Upper lobe of right lung (tissue), 1 donor: ENCODE measurements around the gene SPESP1. TPM values are rescaled to one million over a fixed set of nuclear protein-coding genes. Genes with fewer than 3 reads are reported as not detected.

Experiments
- ATAC-seq: fragments of 200-7000 bp; cut with Tn5 transposase; one replicate; pipeline ENCODE4 v1.9.1; 2020; ENCODE audit warnings: mild to moderate bottlenecking, moderate library complexity
- DNase-seq: peaks from one replicate; pipeline ENCODE4 v3.0.0-alpha.2; 2020
- H3K27ac ChIP-seq: fragments of 200-600 bp; one replicate; pipeline ENCODE4 v1.8.0; 2022
- H3K27me3 ChIP-seq: fragments of 200-600 bp; one replicate; pipeline ENCODE4 v1.8.0; 2022; ENCODE audit warnings: mild to moderate bottlenecking
- H3K36me3 ChIP-seq: fragments of 200-600 bp; one replicate; pipeline ENCODE4 v1.8.0; 2022
- H3K4me1 ChIP-seq: fragments of 200-600 bp; one replicate; pipeline ENCODE4 v1.8.0; 2022
- H3K4me3 ChIP-seq: fragments of 200-600 bp; one replicate; pipeline ENCODE4 v1.8.0; 2022; ENCODE audit warnings: mild to moderate bottlenecking
- H3K9me3 ChIP-seq: fragments of 200-600 bp; one replicate; pipeline ENCODE4 v1.8.0; 2022
- CTCF ChIP-seq: fragments of 200-600 bp; IDR thresholded peaks from one replicate; pipeline ENCODE4 v1.8.0; 2022; ENCODE audit warnings: antibody characterized with exemption
- intact Hi-C: fragments of 100-400 bp; cut with DNase I; formaldehyde crosslinking; loops from one replicate; pipeline ENCODE4 v1.11.0; 2022
- total RNA-seq: library from RNA; stranded (reverse); fragmentation: NEBNext Ultra II Directional; extraction: Animal tissue kit (Norgen Biotek cat#: 25700); gene quantifications from one replicate; pipeline ENCODE4 v1.2.1, GENCODE V29; 2021
- donor health status: DM: no; HTN: yes; CAD: no; lungs with severe emphysema.

SPESP1 gene
- total RNA-seq, 1 donor from 2014 or later, result 1.2 TPM

DNA sequence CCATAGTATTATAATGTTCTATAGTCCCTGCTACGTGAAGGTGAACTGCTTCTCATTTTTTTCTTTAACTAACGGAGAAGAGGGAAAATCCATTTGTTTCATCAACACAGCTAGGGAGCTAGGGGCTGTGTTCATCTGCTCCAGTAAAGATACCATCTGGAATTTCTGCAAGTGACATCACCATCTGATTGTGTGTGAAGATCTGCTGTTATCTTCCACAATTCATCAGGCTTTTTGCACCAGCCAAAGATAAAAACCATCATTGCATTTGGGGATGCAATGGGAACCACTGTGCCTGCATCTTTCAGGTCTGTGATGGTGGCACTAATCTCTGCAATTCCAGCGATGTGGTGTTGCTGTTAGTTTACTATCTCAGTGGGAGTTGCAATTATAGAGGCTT lies 48.7 kb downstream of the SPESP1 start:
- DNase-seq (no peak), ATAC-seq (no peak)
- H3K36me3 ChIP-seq, result no peaks in the 10 kb centered on the region
- no peaks in the 10 kb centered on the region for H3K27me3 ChIP-seq
- intact Hi-C loops, result no loop called here
- no peak for TF ChIP-seq CTCF
- H3K4me3 ChIP-seq, result no peak overlapping the region
- H3K4me1 ChIP-seq, result no peaks in the 10 kb centered on the region
- no peak overlapping the region for H3K27ac ChIP-seq
- no peaks in the 10 kb centered on the region for H3K9me3 ChIP-seq

- Histone ChIP-seq H3K27ac (no peak overlapping the region), H3K9me3 (no peaks in the 10 kb centered on the region), H3K4me3 (no peak overlapping the region), H3K36me3 (no peaks in the 10 kb centered on the region), H3K4me1 (no peaks in the 10 kb centered on the region), H3K27me3 (no peaks in the 10 kb centered on the region)
- DNase-seq (no peak), ATAC-seq (no peak)
- intact Hi-C loops, result no loop called here
- no peak for TF ChIP-seq CTCF
Observed at GRCh38 chr15:68979816-68980215, 49.5 kb downstream of the SPESP1 start.

- DNase-seq (no peak), ATAC-seq (no peak)
- H3K9me3 ChIP-seq, result no peaks in the 10 kb centered on the region
- no peak overlapping the region for H3K4me3 ChIP-seq
- H3K27me3 ChIP-seq, result no peaks in the 10 kb centered on the region
- TF ChIP-seq CTCF, result no peak
- no peak overlapping the region for H3K27ac ChIP-seq
- intact Hi-C loops, result no loop called here
- no peaks in the 10 kb centered on the region for H3K4me1 ChIP-seq
- no peaks in the 10 kb centered on the region for H3K36me3 ChIP-seq
Observed at GRCh38 chr15:68980786-68981185, 50.5 kb downstream of the SPESP1 start.

- no peaks in the 10 kb centered on the region for H3K36me3 ChIP-seq
- intact Hi-C loops, result no loop called here
- H3K27me3 ChIP-seq, result no peaks in the 10 kb centered on the region
- ATAC-seq, result no peak
- TF ChIP-seq CTCF, result no peak
- H3K27ac ChIP-seq, result no peak overlapping the region
- no peaks in the 10 kb centered on the region for H3K4me1 ChIP-seq
- no peak for DNase-seq
- H3K4me3 ChIP-seq, result no peak overlapping the region
- H3K9me3 ChIP-seq, result no peaks in the 10 kb centered on the region
Observed at GRCh38 chr15:68981941-68982340, 51.6 kb downstream of the SPESP1 start.

DNA sequence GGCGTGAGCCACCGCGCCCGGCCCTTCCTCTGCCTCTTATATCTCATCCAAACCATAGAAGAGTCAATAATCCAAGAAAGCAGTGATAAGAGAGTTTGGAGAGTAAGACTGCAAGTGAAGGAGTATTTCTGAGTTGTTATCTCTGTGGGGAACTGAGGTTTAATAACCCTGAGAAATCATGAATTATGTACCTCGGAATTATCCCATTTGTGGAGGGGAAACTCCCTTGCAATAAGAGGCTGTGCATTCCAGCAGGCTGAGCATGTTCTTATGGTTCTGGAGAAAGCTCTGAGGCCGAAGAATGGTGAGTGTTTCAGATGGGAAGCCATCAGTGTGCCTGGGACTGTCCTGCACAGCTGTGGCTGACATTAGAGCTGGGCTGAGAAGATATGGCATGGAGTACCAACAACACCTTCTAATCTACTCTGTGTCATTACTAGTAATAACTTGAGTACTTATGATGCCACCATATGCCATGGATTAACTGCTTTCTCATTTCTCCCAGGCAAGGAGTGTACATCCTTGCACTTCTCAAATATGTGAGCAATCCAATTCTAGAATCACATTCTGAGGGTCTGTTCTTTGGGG lies 52.7 kb downstream of the SPESP1 start:
- TF ChIP-seq CTCF, result no peak
- no peak for ATAC-seq
- no peak for DNase-seq
- H3K27ac ChIP-seq, result no peak overlapping the region
- no peaks in the 10 kb centered on the region for H3K36me3 ChIP-seq
- no peaks in the 10 kb centered on the region for H3K4me1 ChIP-seq
- intact Hi-C loops, result no loop called here
- H3K4me3 ChIP-seq, result no peak overlapping the region
- no peaks in the 10 kb centered on the region for H3K9me3 ChIP-seq
- H3K27me3 ChIP-seq, result no peaks in the 10 kb centered on the region

DNA sequence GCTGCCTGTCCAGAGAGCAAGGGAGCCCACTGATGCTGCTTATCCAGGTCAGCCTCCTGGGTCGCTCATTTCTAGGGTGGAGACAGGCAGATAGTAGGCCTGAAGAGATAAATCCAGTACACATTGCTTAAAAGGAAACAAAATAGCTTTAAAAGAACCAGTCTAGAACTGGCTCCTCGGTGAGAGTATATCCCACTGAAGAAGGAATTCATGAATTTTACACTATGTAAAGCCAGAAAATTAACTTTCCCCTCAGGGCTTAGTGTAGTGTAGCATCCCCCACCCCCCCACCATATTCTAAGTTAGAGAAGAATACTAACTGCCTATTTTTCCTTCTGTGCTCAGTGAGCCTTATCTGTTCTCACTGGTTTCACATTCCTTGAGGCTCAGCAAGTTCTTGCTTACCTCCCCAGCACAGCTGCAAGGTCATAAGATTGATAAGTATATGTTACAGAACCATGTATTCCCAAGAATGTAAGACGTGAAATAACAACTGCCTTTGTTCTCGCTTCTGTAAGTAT lies 53.7 kb downstream of the SPESP1 start:
- Histone ChIP-seq H3K27ac (no peak overlapping the region), H3K9me3 (no peaks in the 10 kb centered on the region), H3K4me1 (no peaks in the 10 kb centered on the region), H3K27me3 (no peaks in the 10 kb centered on the region), H3K4me3 (no peak overlapping the region), H3K36me3 (no peaks in the 10 kb centered on the region)
- DNase-seq, result no peak
- TF ChIP-seq CTCF, result no peak
- intact Hi-C loops, result no loop called here
- ATAC-seq, result no peak
